Measurements from ENCODE around the gene CLEC12A.

Gene CLEC12A

GRCh38 chr12:10033783-10034545 is 62.8 kb downstream of the CLEC12A start:
- no peak for DNase-seq (ENCODE audit: low read depth, low spot score)
